NT2/D1 (cell line): Measurements from ENCODE around the gene ATE1.

Source experiments
- SUZ12 ChIP-seq: IDR thresholded peaks from 2 replicates; pipeline ENCODE4 v1.6.1; 2011; ENCODE audit not compliant: insufficient read length, insufficient read depth; ENCODE audit errors: extremely low read depth
- YY1 ChIP-seq: IDR thresholded peaks from 2 replicates; pipeline ENCODE4 v1.6.1; 2011; ENCODE audit not compliant: insufficient read length, insufficient read depth
- ZNF274 ChIP-seq: IDR thresholded peaks from 2 replicates; pipeline ENCODE4 v1.6.1; 2011; ENCODE audit warnings: mild to moderate bottlenecking, low read depth, low read length

GRCh38 chr10:121783782-121784372 is 144.0 kb downstream of the ATE1 start:
- TF ChIP-seq YY1 (no peak), ZNF274 (no peak), SUZ12 (no peak)
